ENCODE data around the gene PMPCA. TPM values are rescaled to one million over a fixed set of nuclear protein-coding genes. Genes with fewer than 3 reads are reported as not detected.

PMPCA gene
- total RNA-seq, 2 experiments from 2014 or later, result 53.3 to 76.1 TPM

- Histone ChIP-seq H2AFZ (ENCODE audit: low read length) (no peak overlapping the region), H4K20me1 (ENCODE audit: insufficient read depth, low read length) (no peaks in the 10 kb centered on the region; the same call in 1 of the 2 replicates), H3K79me2 (ENCODE audit: insufficient read depth, low read depth, low read length) (no peaks in the 10 kb centered on the region), H3K27ac (ENCODE audit: low read depth, low read length, poor library complexity, severe bottlenecking) (no peak overlapping the region), H3K4me2 (ENCODE audit: low read length) (no peak overlapping the region), H3K9me3 (ENCODE audit: low read length) (no peaks in the 10 kb centered on the region), H3K9me2 (ENCODE audit: insufficient read depth, low read length) (no peaks in the 10 kb centered on the region), H3K4me3 (ENCODE audit: low read depth, low read length, poor library complexity, severe bottlenecking) (no peak overlapping the region), H3K36me3 (ENCODE audit: insufficient read depth, low read length) (peaks cover 93% of the 10 kb centered on the region), H3K4me1 (ENCODE audit: insufficient read depth, low read length, poor library complexity, severe bottlenecking) (no peaks in the 10 kb centered on the region)
- intact Hi-C loops (cut with micrococcal nuclease; ENCODE audit: unreplicated experiment), result no loop called here
- CTCF ChIA-PET (ENCODE audit: unreplicated experiment), result no interaction called here
- no peak for DNase-seq (ENCODE audit: low spot score)
- TF ChIP-seq, protein P1, sequence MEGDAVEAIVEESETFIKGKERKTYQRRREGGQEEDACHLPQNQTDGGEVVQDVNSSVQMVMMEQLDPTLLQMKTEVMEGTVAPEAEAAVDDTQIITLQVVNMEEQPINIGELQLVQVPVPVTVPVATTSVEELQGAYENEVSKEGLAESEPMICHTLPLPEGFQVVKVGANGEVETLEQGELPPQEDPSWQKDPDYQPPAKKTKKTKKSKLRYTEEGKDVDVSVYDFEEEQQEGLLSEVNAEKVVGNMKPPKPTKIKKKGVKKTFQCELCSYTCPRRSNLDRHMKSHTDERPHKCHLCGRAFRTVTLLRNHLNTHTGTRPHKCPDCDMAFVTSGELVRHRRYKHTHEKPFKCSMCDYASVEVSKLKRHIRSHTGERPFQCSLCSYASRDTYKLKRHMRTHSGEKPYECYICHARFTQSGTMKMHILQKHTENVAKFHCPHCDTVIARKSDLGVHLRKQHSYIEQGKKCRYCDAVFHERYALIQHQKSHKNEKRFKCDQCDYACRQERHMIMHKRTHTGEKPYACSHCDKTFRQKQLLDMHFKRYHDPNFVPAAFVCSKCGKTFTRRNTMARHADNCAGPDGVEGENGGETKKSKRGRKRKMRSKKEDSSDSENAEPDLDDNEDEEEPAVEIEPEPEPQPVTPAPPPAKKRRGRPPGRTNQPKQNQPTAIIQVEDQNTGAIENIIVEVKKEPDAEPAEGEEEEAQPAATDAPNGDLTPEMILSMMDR (conservative IDR thresholded peaks at IDR 0.05; ENCODE audit: low read length), result no peak
- TF ChIP-seq EZH2phosphoT487 (IDR thresholded peaks at IDR 0.05; ENCODE audit: borderline replicate concordance, low read depth, low read length), result no peak
- POLR2A ChIA-PET, result interaction anchor here (0.7 kb wide), 1 partner anchor 1248 kb away, joined by 3 read pairs; no protein-coding TSS in a partner anchor
- BruUV-seq (replicated peaks), result no TSS peak
These were observed 31.1 kb upstream of the PMPCA start for GRCh38 chr9:136379401-136379800.

GRCh38 chr9:136379891-136380290 is 30.6 kb upstream of the PMPCA start:
- ChIA-PET CTCF (ENCODE audit: unreplicated experiment) (no interaction called here), POLR2A (interaction anchor here (0.7 kb wide), 1 partner anchor 1248 kb away, joined by 3 read pairs; no protein-coding TSS in a partner anchor)
- Histone ChIP-seq H3K9me3 (ENCODE audit: low read length) (no peaks in the 10 kb centered on the region), H3K36me3 (ENCODE audit: insufficient read depth, low read length) (peaks cover 96% of the 10 kb centered on the region), H4K20me1 (ENCODE audit: insufficient read depth, low read length) (no peaks in the 10 kb centered on the region; the same call in 1 of the 2 replicates), H3K4me2 (ENCODE audit: low read length) (no peak overlapping the region), H3K79me2 (ENCODE audit: insufficient read depth, low read depth, low read length) (no peaks in the 10 kb centered on the region), H2AFZ (ENCODE audit: low read length) (no peak overlapping the region), H3K4me1 (ENCODE audit: insufficient read depth, low read length, poor library complexity, severe bottlenecking) (no peaks in the 10 kb centered on the region), H3K27ac (ENCODE audit: low read depth, low read length, poor library complexity, severe bottlenecking) (no peak overlapping the region), H3K4me3 (ENCODE audit: low read depth, low read length, poor library complexity, severe bottlenecking) (no peak overlapping the region), H3K9me2 (ENCODE audit: insufficient read depth, low read length) (no peaks in the 10 kb centered on the region)
- BruUV-seq (replicated peaks), result no TSS peak
- intact Hi-C loops (cut with micrococcal nuclease; ENCODE audit: unreplicated experiment), result no loop called here
- TF ChIP-seq, protein P1 (conservative IDR thresholded peaks at IDR 0.05; ENCODE audit: low read length), result no peak
- no peak for TF ChIP-seq EZH2phosphoT487 (IDR thresholded peaks at IDR 0.05; ENCODE audit: borderline replicate concordance, low read depth, low read length)
- no peak for DNase-seq (ENCODE audit: low spot score)

GRCh38 chr9:136380381-136380780 is 30.1 kb upstream of the PMPCA start:
- no peaks in the 10 kb centered on the region for H3K79me2 ChIP-seq (ENCODE audit: insufficient read depth, low read depth, low read length)
- DNase-seq (ENCODE audit: low spot score), result no peak
- H3K4me1 ChIP-seq (ENCODE audit: insufficient read depth, low read length, poor library complexity, severe bottlenecking), result no peaks in the 10 kb centered on the region
- intact Hi-C loops (cut with micrococcal nuclease; ENCODE audit: unreplicated experiment), result no loop called here
- H3K4me3 ChIP-seq (ENCODE audit: low read depth, low read length, poor library complexity, severe bottlenecking), result no peak overlapping the region
- POLR2A ChIA-PET, result interaction anchor here (0.6 to 0.7 kb wide), 2 partner anchors 100 to 1247 kb away, joined by 3 read pairs; no protein-coding TSS in a partner anchor
- H2AFZ ChIP-seq (ENCODE audit: low read length), result no peak overlapping the region
- H3K9me3 ChIP-seq (ENCODE audit: low read length), result no peaks in the 10 kb centered on the region
- CTCF ChIA-PET (ENCODE audit: unreplicated experiment), result no interaction called here
- peaks cover 96% of the 10 kb centered on the region for H3K36me3 ChIP-seq (ENCODE audit: insufficient read depth, low read length)
- H3K4me2 ChIP-seq (ENCODE audit: low read length), result no peak overlapping the region
- H3K9me2 ChIP-seq (ENCODE audit: insufficient read depth, low read length), result no peaks in the 10 kb centered on the region
- no peaks in the 10 kb centered on the region; the same call in 1 of the 2 replicates for H4K20me1 ChIP-seq (ENCODE audit: insufficient read depth, low read length)
- BruUV-seq (replicated peaks), result no TSS peak
- TF ChIP-seq, protein P1 (conservative IDR thresholded peaks at IDR 0.05; ENCODE audit: low read length), result no peak
- TF ChIP-seq EZH2phosphoT487 (IDR thresholded peaks at IDR 0.05; ENCODE audit: borderline replicate concordance, low read depth, low read length), result no peak
- no peak overlapping the region for H3K27ac ChIP-seq (ENCODE audit: low read depth, low read length, poor library complexity, severe bottlenecking)
